K562 (cell line): Measurements from ENCODE around the gene ID1. TPM values are rescaled to one million over a fixed set of nuclear protein-coding genes. Genes with fewer than 3 reads are reported as not detected.

Source experiments
- ATAC-seq: fragments of 200-7000 bp; cut with Tn5 transposase; 3 replicates; pipeline ENCODE4 v1.9.1; 2020; ENCODE audit warnings: moderate library complexity
- BruUV-seq: library from RNA; stranded (reverse); fragments of 400-500 nt; replicated peaks from 2 replicates; lab custom pipeline; 2021; lab: Mats Ljungman, UMichigan
- CTCF ChIA-PET: fragments of 300-600 bp; formaldehyde crosslinking; extraction: SDS; loops from one replicate; lab custom pipeline; 2021; ENCODE audit warnings: low intra/inter-chr PET ratio; lab: Yijun Ruan, JAX
- POLR2A ChIA-PET: fragments of 300-600, 350-650 bp; sonication (Branson Sonifier 250); formaldehyde crosslinking; extraction: SDS; loops from one replicate; lab custom pipeline; 2021; ENCODE audit warnings: antibody characterized with exemption, inconsistent platforms; lab: Yijun Ruan, JAX
- DNase-seq, 4 experiments: peaks; one replicate each; pipeline versions ENCODE4 v3.0.0 to v3.0.0-alpha.2; 2011 to 2018; ENCODE audit warnings: low spot score in 3 of 4, mixed read lengths in 3 of 4; ENCODE audit errors: extremely low read depth in 1 of 4
- FAIRE-seq: peaks from 2 replicates; lab custom pipeline; 2011; peaks lifted over from hg19 to GRCh38; lab: Jason Lieb, UNC
- H2AFZ ChIP-seq: 2 replicates; pipeline ENCODE4 v1.6.0; 2011; ENCODE audit warnings: low read depth, low read length, control low read depth, inconsistent platforms
- H3K27ac ChIP-seq: fragments of 200-600 bp; 3 replicates; pipeline ENCODE4 v1.8.0; 2011; ENCODE audit warnings: low read depth, mild to moderate bottlenecking, control low read depth, inconsistent platforms, low read length, moderate library complexity, mixed read lengths; ENCODE audit errors: extremely low read depth
- H3K27me3 ChIP-seq, 2 experiments: fragments of 300-600 bp in 1 of 2; 2 replicates in 1 of 2; 3 replicates in 1 of 2; pipeline versions ENCODE4 v1.6.0 to v1.8.0; 2011; ENCODE audit warnings: inconsistent platforms in 2 of 2, low read length in 2 of 2, mild to moderate bottlenecking in 1 of 2, mixed read lengths in 1 of 2, moderate library complexity in 1 of 2; ENCODE audit not compliant: control insufficient read depth in 2 of 2, insufficient read depth in 2 of 2
- H3K36me3 ChIP-seq: fragments of 300-600 bp; 3 replicates; pipeline ENCODE4 v1.8.0; 2011; ENCODE audit warnings: mild to moderate bottlenecking, low read length, inconsistent platforms; ENCODE audit not compliant: control insufficient read depth, insufficient read depth
- H3K4me1 ChIP-seq, 2 experiments: fragments of 200-600 bp in 1 of 2; replicated peaks in 1 of 2; 2 replicates in 1 of 2; 3 replicates in 1 of 2; pipeline versions ENCODE4 v1.5.1 to v1.8.0; 2011; ENCODE audit warnings: inconsistent platforms in 2 of 2, low read length in 2 of 2, mild to moderate bottlenecking in 1 of 2, mixed read lengths in 1 of 2, moderate library complexity in 1 of 2; ENCODE audit not compliant: control insufficient read depth in 2 of 2, insufficient read depth in 2 of 2
- H3K4me2 ChIP-seq: 2 replicates; pipeline ENCODE4 v1.6.1; 2011; ENCODE audit warnings: low read length, control low read depth, inconsistent platforms, mixed read lengths; ENCODE audit not compliant: insufficient read depth
- H3K4me3 ChIP-seq: fragments of 200-600 bp; sonication (generic), shearing (Covaris generic); 2 replicates; pipeline ENCODE4 v1.5.1; 2016; ENCODE audit warnings: control low read depth, inconsistent platforms
- H3K79me2 ChIP-seq: fragments of 200-600 bp; 3 replicates; pipeline ENCODE4 v1.8.0; 2011; ENCODE audit warnings: low read length, inconsistent platforms; ENCODE audit not compliant: control insufficient read depth, insufficient read depth
- H3K9ac ChIP-seq, 2 experiments: 2 replicates each; pipeline versions ENCODE4 v1.6.0 to v1.6.1; 2011; ENCODE audit warnings: low read depth in 2 of 2, low read length in 2 of 2, control low read depth in 1 of 2, inconsistent platforms in 1 of 2, mild to moderate bottlenecking in 1 of 2, mixed read lengths in 1 of 2; ENCODE audit not compliant: insufficient read depth in 1 of 2
- H3K9me1 ChIP-seq: one replicate; pipeline ENCODE4 v1.6.0; 2011; ENCODE audit warnings: inconsistent platforms, mild to moderate bottlenecking, low read length, moderate library complexity; ENCODE audit not compliant: control insufficient read depth, insufficient read depth
- H3K9me3 ChIP-seq: replicated peaks from 2 replicates; pipeline ENCODE4 v1.5.1; 2011; ENCODE audit warnings: low read depth, low read length, inconsistent platforms; ENCODE audit not compliant: control insufficient read depth, insufficient read depth
- H4K20me1 ChIP-seq: replicated peaks from 2 replicates; pipeline ENCODE4 v1.6.1; 2011; ENCODE audit warnings: low read length, inconsistent platforms, mixed read lengths; ENCODE audit not compliant: control insufficient read depth, insufficient read depth
- ARID1B ChIP-seq: fragments of 450-650 bp; IDR thresholded peaks from 2 replicates; pipeline ENCODE4 v1.6.1; 2016; ENCODE audit warnings: antibody characterized with exemption, mild to moderate bottlenecking, inconsistent platforms
- BHLHE40 ChIP-seq: IDR thresholded peaks from 2 replicates; pipeline ENCODE4 v1.6.1; 2011; ENCODE audit warnings: low read length, improper control_type of control experiment
- BRF1 ChIP-seq: IDR thresholded peaks from 3 replicates; pipeline ENCODE4 v1.6.1; 2011; ENCODE audit warnings: borderline replicate concordance, mild to moderate bottlenecking; ENCODE audit not compliant: insufficient read length; ENCODE audit errors: extremely low read depth
- CREB3 ChIP-seq: fragments of 450-650 bp; conservative IDR thresholded peaks from 2 replicates; pipeline ENCODE4 v1.6.1; 2016; ENCODE audit warnings: missing genetic modification characterization, low read depth, mild to moderate bottlenecking, missing compliant biosample characterization, moderate library complexity
- DDX20 ChIP-seq: fragments of 450-650 bp; IDR thresholded peaks from 2 replicates; pipeline ENCODE4 v1.6.1; 2016; ENCODE audit warnings: missing genetic modification characterization, low read depth, mild to moderate bottlenecking, missing compliant biosample characterization, moderate library complexity
- EZH2 ChIP-seq: IDR thresholded peaks from 2 replicates; pipeline ENCODE4 v1.6.1; 2012; ENCODE audit warnings: low read depth, mild to moderate bottlenecking, inconsistent platforms, low read length, borderline replicate concordance
- GATAD2B ChIP-seq: fragments of 450-650 bp; IDR thresholded peaks from 2 replicates; pipeline ENCODE4 v1.6.1; 2017; ENCODE audit warnings: mild to moderate bottlenecking, borderline replicate concordance
- IRF1 ChIP-seq: sonication (generic); formaldehyde crosslinking; IDR thresholded peaks from 2 replicates; pipeline ENCODE4 v1.8.0; 2022; ENCODE audit warnings: missing genetic modification reagents, mild to moderate bottlenecking, borderline replicate concordance
- MAFK ChIP-seq: IDR thresholded peaks from 2 replicates; pipeline ENCODE4 v1.6.1; 2011; ENCODE audit warnings: low read length, improper control_type of control experiment
- MLLT1 ChIP-seq, 2 experiments: fragments of 450-650 bp; IDR thresholded peaks; 2 replicates each; pipeline ENCODE4 v1.6.1; 2016
- PRMT5 ChIP-seq: sonication (generic); formaldehyde crosslinking; IDR thresholded peaks from 2 replicates; pipeline ENCODE4 v1.5.0; 2020; ENCODE audit warnings: missing genetic modification reagents
- RBM39 ChIP-seq: fragments of 200-400 bp; formaldehyde crosslinking; optimal IDR thresholded peaks from 2 replicates; pipeline ENCODE3; 2018; ENCODE audit warnings: low read depth, low read length
- RNF2 ChIP-seq: sonication (generic); IDR thresholded peaks from 2 replicates; pipeline ENCODE4 v1.6.1; 2016
- SPI1 ChIP-seq: IDR thresholded peaks from 2 replicates; pipeline ENCODE4 v1.6.1; 2011; ENCODE audit warnings: low read depth, low read length, control low read depth, borderline replicate concordance
- TAF15 ChIP-seq: fragments of 200-400 bp; formaldehyde crosslinking; IDR thresholded peaks from 2 replicates; pipeline ENCODE4 v1.6.1; 2017; ENCODE audit warnings: mild to moderate bottlenecking, low read depth, low read length, moderate library complexity
- TARDBP ChIP-seq: fragments of 450-650 bp; IDR thresholded peaks from 2 replicates; pipeline ENCODE4 v1.6.1; 2016
- TRIM25 ChIP-seq: fragments of 450-650 bp; IDR thresholded peaks from 2 replicates; pipeline ENCODE4 v1.7.0; 2016; ENCODE audit warnings: borderline replicate concordance
- WGBS: fragments of 100-300 bp; shearing (Covaris generic); methylation state at CpG from one replicate; pipeline ENCODE4 v1.1.6; 2016; ENCODE audit warnings: low coverage, mixed read lengths; ENCODE audit not compliant: insufficient coverage; ENCODE audit errors: missing lambda C conversion rate; 5-methylcytosine and 5-hydroxymethylcytosine counted together
- in situ Hi-C: fragments of 300-500 bp; cut with MboI; formaldehyde crosslinking; loops from 4 replicates; pipeline ENCODE4 v1.15.0; 2018; ENCODE audit warnings: inconsistent platforms, mixed read lengths
- intact Hi-C: fragments of 100-400 bp; cut with micrococcal nuclease; formaldehyde crosslinking; loops from 2 replicates; pipeline ENCODE4 v1.14.2; 2022
- polyA plus RNA-seq, 8 experiments: library from polyadenylated mRNA; depleted of rRNA in 4 of 8; stranded (reverse) in 5 of 8; unstranded in 3 of 8; fragments of >200 nt; fragmentation: Nextera tagmentation in 2 of 8; fragmentation: Illumina TruSeq in 1 of 8; extraction: Ambion mirVana in 2 of 8; extraction: Trizol in 1 of 8; gene quantifications; 2 replicates each; pipeline versions ENCODE4 v1.2.1 to v1.2.3, GENCODE V29; 2011 to 2014; ENCODE audit warnings: inconsistent platforms in 1 of 8, missing spikeins in 1 of 8
- total RNA-seq, 7 experiments: library from RNA; depleted of rRNA in 6 of 7; stranded (reverse); fragments of >200 nt in 6 of 7; fragmentation: Illumina TruSeq in 2 of 7; extraction: Trizol in 2 of 7; gene quantifications; 2 replicates each; pipeline versions ENCODE4 v1.2.1 to v1.2.3, GENCODE V29; 2011 to 2021; ENCODE audit warnings: low replicate concordance in 1 of 7

ID1 gene
- total and polyA plus RNA-seq, 9 of the 15 experiments (the other 6 are each of a cell fraction or from before 2014, with no cell fraction given) = 1.4 to 358 (median 65.0) TPM

GRCh38 chr20:31594558-31595379 is 10.3 kb upstream of the ID1 start:
- CTCF ChIA-PET = no interaction called here
- peak overlapping the region; percentile 12 to 45; a peak in 2 of 4 replicates for H3K9ac ChIP-seq
- TF ChIP-seq PRMT5 = no peak
- no peak for TF ChIP-seq SPI1
- TF ChIP-seq DDX20 (tag) = no peak
- TF ChIP-seq CREB3 = no peak
- TF ChIP-seq MAFK = no peak
- no peak for TF ChIP-seq RNF2
- no peak for TF ChIP-seq BRF1
- no peak for TF ChIP-seq GATAD2B
- TF ChIP-seq IRF1 (CRISPR knock-in tag) = no peak
- peak in 1 of 2 experiments; percentile 87; a peak in 1 of 4 replicates for TF ChIP-seq MLLT1 (IDR thresholded peaks at IDR 0.05)
- 0 out of 2 replicates have a peak, but pooled peaks have one; percentile 11 for TF ChIP-seq ARID1B
- TF ChIP-seq RBM39 = no peak
- no peak for TF ChIP-seq TRIM25
- no peak for TF ChIP-seq BHLHE40
- TF ChIP-seq EZH2 = no peak
- no peak for TF ChIP-seq TARDBP
- TF ChIP-seq TAF15 = no peak

More at GRCh38 chr20:31594558-31595379, 10.3 kb upstream of the ID1 start:
- POLR2A ChIA-PET = no interaction called here
- Histone ChIP-seq H3K4me3 (no peak overlapping the region), H3K27me3 (no peaks in the 10 kb centered on the region), H4K20me1 (no peaks in the 10 kb centered on the region), H3K4me2 (no peak overlapping the region), H3K9me1 (no peaks in the 10 kb centered on the region), H3K79me2 (no peaks in the 10 kb centered on the region; the same call in 2 of the 3 replicates), H3K4me1 (peaks cover 30 to 35% of the 10 kb centered on the region in 2 experiments), H2AFZ (no peak overlapping the region), H3K27ac (peak overlapping the region; percentile 3), H3K9me3 (no peaks in the 10 kb centered on the region), H3K36me3 (no peaks in the 10 kb centered on the region)
- FAIRE-seq = no peak
- no peak for DNase-seq
- intact Hi-C loops (no loop called here), in situ Hi-C loops (loop anchor here (25.0 kb wide), 1 partner anchor 1043 kb away; no protein-coding TSS in a partner anchor)
- no peak for ATAC-seq
- BruUV-seq = no TSS peak
- WGBS = 83% methylated on average over 10 of the region's 11 CpGs
